Thoracic aorta (tissue), 2 donors: Measurements from ENCODE around the gene MYPOP. TPM values are rescaled to one million over a fixed set of nuclear protein-coding genes. Genes with fewer than 3 reads are reported as not detected.

Experiments used
- ATAC-seq: fragments of 150-250 bp; one replicate; pipeline ENCODE4 v1.8.0; 2017; ENCODE audit warnings: low read depth; ENCODE audit not compliant: insufficient number of reproducible peaks, low FRiP score
- DNase-seq: peaks from one replicate; pipeline ENCODE4 v3.0.0-alpha.2; 2020; ENCODE audit warnings: low spot score
- H3K27ac ChIP-seq, 2 donors: fragments of 200-600 bp; sonication (generic); 1 replicate in 1 of 2; 2 replicates in 1 of 2; pipeline ENCODE4 v1.5.1; 2016; ENCODE audit warnings: mild to moderate bottlenecking in 2 of 2, moderate library complexity in 2 of 2
- H3K27me3 ChIP-seq: fragments of 200-600 bp; sonication (generic); replicated peaks from 2 replicates; pipeline ENCODE4 v1.6.0; 2016; ENCODE audit warnings: mild to moderate bottlenecking; ENCODE audit not compliant: insufficient read depth
- H3K36me3 ChIP-seq: fragments of 200-600 bp; sonication (generic); one replicate; pipeline ENCODE4 v1.5.1; 2016
- H3K4me1 ChIP-seq, 2 donors: fragments of 200-600 bp; sonication (generic); 1 replicate in 1 of 2; 2 replicates in 1 of 2; pipeline versions ENCODE4 v1.5.1 to v1.6.0; 2016; ENCODE audit warnings: low read depth in 2 of 2, mild to moderate bottlenecking in 1 of 2; ENCODE audit not compliant: control insufficient read depth in 1 of 2
- H3K4me3 ChIP-seq: fragments of 200-600 bp; sonication (generic); 2 replicates; pipeline ENCODE4 v1.5.1; 2016; ENCODE audit warnings: mild to moderate bottlenecking
- H3K9me3 ChIP-seq: fragments of 200-600 bp; sonication (generic); 2 replicates; pipeline ENCODE4 v1.5.1; 2016
- CTCF ChIP-seq: fragments of 200-600 bp; sonication (generic); IDR thresholded peaks from one replicate; pipeline ENCODE4 v1.5.1; 2019; ENCODE audit warnings: antibody characterized with exemption
- total RNA-seq, 2 donors: library from RNA; depleted of rRNA; stranded (reverse); fragments of >200 nt; gene quantifications; one replicate each; pipeline versions ENCODE4 v1.1.0 to v1.2.3, GENCODE V29; 2016

MYPOP gene
- total RNA-seq, 2 donors from 2014 or later = 6.1 to 8.8 TPM

DNA sequence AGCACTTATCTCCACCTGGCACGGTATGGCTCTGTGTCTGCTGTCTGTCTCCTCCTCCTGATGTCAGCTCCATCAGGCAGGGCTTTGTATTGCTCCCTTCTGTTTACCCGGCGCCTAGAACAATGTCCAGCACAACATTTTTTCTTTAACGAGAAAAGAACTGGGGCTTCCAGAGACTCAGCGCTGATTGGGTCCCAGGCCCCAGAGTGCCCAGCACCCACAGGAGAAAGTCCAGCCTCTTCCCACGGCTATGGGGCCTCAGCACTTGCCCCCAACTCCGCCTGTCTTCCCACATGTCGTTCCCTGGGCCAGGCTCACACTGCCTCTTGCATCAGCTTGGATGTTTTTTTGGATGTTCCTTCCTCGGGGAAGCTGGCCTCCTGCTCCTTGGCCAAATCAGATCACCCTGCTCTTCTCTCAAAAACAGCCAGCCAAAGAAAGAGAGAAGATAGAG lies 6.9 kb downstream of the MYPOP start:
- Histone ChIP-seq H3K4me1 (peaks cover 0 to 4% of the 10 kb centered on the region in 2 donors), H3K27ac (no peak overlapping the region), H3K36me3 (peaks cover 13% of the 10 kb centered on the region), H3K27me3 (no peaks in the 10 kb centered on the region), H3K4me3 (no peak overlapping the region), H3K9me3 (no peaks in the 10 kb centered on the region)
- no peak for ATAC-seq
- DNase-seq = no peak
- no peak for TF ChIP-seq CTCF

GRCh38 chr19:45890877-45891276 lies 11.5 kb downstream of the MYPOP start:
- Histone ChIP-seq H3K9me3 (no peaks in the 10 kb centered on the region), H3K27ac (no peak overlapping the region), H3K4me1 (peaks cover 0 to 6% of the 10 kb centered on the region in 2 donors), H3K4me3 (no peak overlapping the region), H3K27me3 (no peaks in the 10 kb centered on the region), H3K36me3 (no peaks in the 10 kb centered on the region)
- ATAC-seq (no peak), DNase-seq (no peak)
- TF ChIP-seq CTCF = no peak

- ATAC-seq (no peak), DNase-seq (no peak)
- H3K27ac ChIP-seq = no peak overlapping the region
- H3K4me3 ChIP-seq = no peak overlapping the region
- no peaks in the 10 kb centered on the region for H3K9me3 ChIP-seq
- no peak for TF ChIP-seq CTCF
- H3K27me3 ChIP-seq = no peaks in the 10 kb centered on the region
- peaks cover 3% of the 10 kb centered on the region for H3K36me3 ChIP-seq
- peaks cover 11 to 18% of the 10 kb centered on the region in 2 donors for H3K4me1 ChIP-seq
Observed at GRCh38 chr19:45889210-45889885, 13.1 kb downstream of the MYPOP start.

DNA sequence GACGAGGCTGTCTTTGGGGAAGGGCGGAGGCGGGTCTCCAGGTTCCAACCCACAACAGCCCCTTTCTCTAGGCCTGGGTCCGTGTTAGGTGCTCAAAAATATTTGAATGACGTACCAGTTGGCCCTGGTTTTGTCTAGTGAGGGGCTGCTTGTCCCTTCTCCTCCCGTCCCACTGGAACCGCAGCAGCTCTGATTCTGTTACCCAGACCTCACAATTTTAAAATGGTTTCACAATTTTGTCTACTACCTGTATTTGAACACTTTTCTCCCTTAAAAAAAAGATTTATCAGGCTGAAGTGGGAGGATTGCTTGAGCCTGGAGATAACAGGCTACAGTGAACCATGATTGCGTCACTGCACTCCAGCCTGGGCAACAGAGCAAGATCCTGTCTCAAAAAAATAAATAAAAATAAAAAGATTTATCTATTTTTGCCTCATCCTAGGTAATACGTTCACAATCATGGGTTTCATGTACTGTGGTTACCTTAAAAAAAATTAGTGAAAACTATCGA lies 15.2 kb downstream of the MYPOP start:
- Histone ChIP-seq H3K9me3 (no peaks in the 10 kb centered on the region), H3K36me3 (peaks cover 10% of the 10 kb centered on the region), H3K4me3 (peak overlapping the region; percentile 93), H3K27me3 (no peaks in the 10 kb centered on the region), H3K27ac (peak overlapping the region; percentile 83 to 85), H3K4me1 (peaks cover 27 to 37% of the 10 kb centered on the region in 2 donors)
- ATAC-seq (no peak), DNase-seq (no peak)
- TF ChIP-seq CTCF = no peak

DNA sequence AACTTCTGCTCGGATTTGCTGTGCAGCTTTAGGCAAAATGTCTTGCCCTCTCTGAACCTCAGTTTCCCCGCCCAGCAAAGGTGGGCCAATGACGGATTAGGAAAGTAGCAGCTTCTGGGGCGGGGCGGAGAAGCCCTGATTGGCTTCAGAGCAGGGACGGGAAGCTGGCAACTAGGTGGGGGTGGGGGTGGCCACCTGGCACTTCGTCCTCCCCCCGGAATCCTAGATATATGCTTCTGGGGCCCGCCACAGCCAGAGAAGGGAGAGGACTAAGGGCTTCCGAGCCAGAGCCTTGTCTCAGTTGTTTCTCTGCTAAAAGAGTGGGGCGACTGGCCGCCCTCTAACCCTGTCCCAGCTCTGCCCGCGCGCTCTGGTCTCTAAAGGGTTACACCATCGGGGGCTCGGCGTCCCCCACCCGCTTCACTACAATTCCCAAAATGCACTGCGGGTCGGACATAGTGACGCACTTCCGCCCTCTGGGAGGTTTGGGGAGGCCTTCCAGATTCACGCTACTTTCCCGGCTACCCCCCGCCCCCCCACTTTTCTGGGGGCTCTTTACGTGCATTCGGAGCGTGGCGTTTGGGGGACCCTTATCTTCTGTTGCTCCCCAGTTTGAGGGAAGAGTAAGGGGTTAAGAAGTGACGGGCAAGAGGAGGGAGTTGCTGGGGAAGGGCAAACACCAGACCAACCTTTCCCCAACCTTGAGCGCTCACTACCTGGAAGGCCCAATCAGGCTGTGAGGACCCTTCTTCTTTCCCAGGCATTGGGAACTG lies 15.8 kb downstream of the MYPOP start:
- TF ChIP-seq CTCF = no peak
- peaks cover 27 to 37% of the 10 kb centered on the region in 2 donors for H3K4me1 ChIP-seq
- no peaks in the 10 kb centered on the region for H3K27me3 ChIP-seq
- no peaks in the 10 kb centered on the region for H3K9me3 ChIP-seq
- H3K36me3 ChIP-seq = peaks cover 10% of the 10 kb centered on the region
- peak overlapping the region; percentile 83 to 85 for H3K27ac ChIP-seq
- DNase-seq (peak; percentile 73), ATAC-seq (peak; percentile 58)
- H3K4me3 ChIP-seq = peak overlapping the region; percentile 93
